SJSA1 (cell line): ENCODE results near the gene TEX48. TPM values are rescaled to one million over a fixed set of nuclear protein-coding genes. Genes with fewer than 3 reads are reported as not detected.

Source experiments
- DNase-seq, 2 experiments: peaks; one replicate each; pipeline ENCODE4 v3.0.0-alpha.2; 2015 to 2020; ENCODE audit warnings: low spot score in 2 of 2, low read depth in 1 of 2
- H3K27ac ChIP-seq: fragments of 250-450 bp; sonication (Bioruptor Pico); 2 replicates; pipeline ENCODE4 v1.5.1; 2020; ENCODE audit warnings: mild to moderate bottlenecking, moderate library complexity
- H3K27me3 ChIP-seq: fragments of 250-450 bp; sonication (Bioruptor Pico); replicated peaks from 2 replicates; pipeline ENCODE4 v1.5.1; 2020; ENCODE audit warnings: mild to moderate bottlenecking, moderate library complexity
- H3K36me3 ChIP-seq: fragments of 250-450 bp; sonication (Bioruptor Pico); 2 replicates; pipeline ENCODE4 v1.5.1; 2020; ENCODE audit warnings: mild to moderate bottlenecking
- H3K4me1 ChIP-seq: fragments of 250-450 bp; sonication (Bioruptor Pico); replicated peaks from 2 replicates; pipeline ENCODE4 v1.6.1; 2021; ENCODE audit warnings: mild to moderate bottlenecking
- H3K4me3 ChIP-seq: fragments of 250-450 bp; sonication (Bioruptor Pico); 2 replicates; pipeline ENCODE4 v1.5.1; 2020; ENCODE audit warnings: mild to moderate bottlenecking
- H3K9me3 ChIP-seq: fragments of 250-450 bp; sonication (Bioruptor Pico); replicated peaks from 2 replicates; pipeline ENCODE4 v1.5.1; 2020; ENCODE audit warnings: mild to moderate bottlenecking
- total RNA-seq: library from RNA; depleted of rRNA; stranded (reverse); fragments of >200 nt; shearing (Covaris generic); gene quantifications from 2 replicates; pipeline ENCODE4 v1.2.3, GENCODE V29; 2014

The TEX48 gene
- total RNA-seq, 1 experiment from 2014 or later = not detected

DNA sequence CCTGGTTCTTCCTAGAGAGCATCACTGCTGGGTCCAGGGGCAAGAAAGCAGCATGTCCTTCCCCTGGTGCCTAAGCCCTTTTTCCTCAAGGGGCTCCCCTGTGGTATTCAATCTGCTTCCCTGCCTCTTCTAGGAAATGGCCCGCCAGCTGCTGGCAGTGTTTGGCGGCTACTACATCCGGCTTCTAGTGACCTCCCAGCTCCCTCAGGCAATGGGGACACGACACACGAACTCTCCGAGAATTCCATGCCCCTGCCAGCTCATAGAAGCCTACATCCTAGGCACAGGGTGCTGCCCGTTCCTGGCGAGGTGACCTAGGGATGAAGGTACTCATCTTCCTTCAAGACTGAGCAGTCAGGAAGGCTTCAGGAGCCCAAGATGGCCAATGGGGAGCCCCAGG, 39.0 kb downstream of the TEX48 start:
- no peak overlapping the region for H3K27ac ChIP-seq
- no peaks in the 10 kb centered on the region for H3K27me3 ChIP-seq
- H3K36me3 ChIP-seq = 0 out of 2 replicates have a peak, but pooled peaks cover 8% of the 10 kb centered on the region
- no peaks in the 10 kb centered on the region for H3K9me3 ChIP-seq
- H3K4me1 ChIP-seq = no peaks in the 10 kb centered on the region
- DNase-seq = no peak
- H3K4me3 ChIP-seq = no peak overlapping the region

DNA sequence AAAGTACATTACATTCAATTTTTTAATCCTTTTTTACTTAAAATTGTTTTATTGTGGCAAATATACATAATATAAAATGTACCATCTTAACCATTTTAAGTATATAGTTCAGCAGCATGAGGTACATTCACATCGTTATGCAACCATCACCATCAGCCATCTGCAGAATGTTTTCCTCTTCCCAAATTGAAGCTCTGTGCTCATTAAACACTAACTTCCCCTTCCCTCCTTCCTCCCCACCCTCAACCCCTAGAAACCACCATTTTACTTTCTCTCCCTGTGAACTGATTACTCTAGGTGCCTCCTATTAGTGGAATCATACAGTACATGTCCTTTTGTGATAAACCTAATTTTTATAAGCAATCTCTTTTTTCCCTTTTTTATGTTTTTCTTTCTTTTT, 40.0 kb downstream of the TEX48 start:
- H3K9me3 ChIP-seq = no peaks in the 10 kb centered on the region
- H3K36me3 ChIP-seq = 0 out of 2 replicates have a peak, but pooled peaks cover 8% of the 10 kb centered on the region
- H3K4me1 ChIP-seq = no peaks in the 10 kb centered on the region
- H3K4me3 ChIP-seq = no peak overlapping the region
- DNase-seq = no peak
- no peaks in the 10 kb centered on the region for H3K27me3 ChIP-seq
- H3K27ac ChIP-seq = no peak overlapping the region

DNA sequence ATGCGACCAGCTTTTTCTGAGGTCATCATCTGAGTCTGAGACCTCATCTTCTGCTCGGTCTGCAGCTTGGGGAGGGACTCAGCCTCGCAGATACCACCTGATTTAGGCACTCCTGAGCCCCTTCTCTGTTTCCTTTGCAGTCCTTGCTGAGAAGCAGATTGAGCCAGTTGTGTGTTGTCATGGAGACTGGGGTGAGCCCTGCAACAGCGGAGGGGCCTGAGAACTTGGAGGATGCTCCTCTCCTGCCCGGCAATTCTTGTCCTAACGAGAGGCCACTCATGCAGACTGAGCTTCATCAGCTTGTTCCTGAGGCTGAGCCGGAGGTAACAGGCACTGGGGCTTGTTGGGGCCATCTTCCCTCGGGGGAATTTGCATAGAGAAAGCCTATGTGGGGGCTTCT, 43.6 kb downstream of the TEX48 start:
- H3K36me3 ChIP-seq = 0 out of 2 replicates have a peak, but pooled peaks cover 2% of the 10 kb centered on the region
- DNase-seq = no peak
- no peak overlapping the region for H3K4me3 ChIP-seq
- H3K27me3 ChIP-seq = no peaks in the 10 kb centered on the region
- H3K9me3 ChIP-seq = no peaks in the 10 kb centered on the region
- H3K4me1 ChIP-seq = no peaks in the 10 kb centered on the region
- no peak overlapping the region for H3K27ac ChIP-seq

DNA sequence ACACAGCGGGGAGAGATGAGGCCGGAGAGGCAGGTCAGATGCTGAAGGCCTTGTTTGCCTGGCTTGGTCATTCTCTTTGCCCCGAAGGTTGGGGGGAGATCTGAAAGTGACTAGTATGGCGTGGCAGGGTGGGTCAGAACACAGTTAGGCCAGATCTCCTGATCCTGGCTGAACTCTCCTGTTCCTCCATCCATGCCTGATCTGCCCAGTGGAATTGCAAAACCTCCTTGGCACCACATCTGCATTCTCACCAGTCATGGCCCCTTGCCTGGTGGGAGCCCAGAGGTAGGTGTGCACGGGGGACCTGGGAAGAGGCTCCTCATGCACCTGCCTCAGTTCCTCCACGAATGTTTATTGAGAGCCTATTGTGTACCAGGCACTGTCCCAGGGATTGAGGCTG, 47.6 kb downstream of the TEX48 start:
- DNase-seq = no peak
- H3K9me3 ChIP-seq = no peaks in the 10 kb centered on the region
- H3K36me3 ChIP-seq = no peaks in the 10 kb centered on the region
- H3K27me3 ChIP-seq = no peaks in the 10 kb centered on the region
- H3K4me1 ChIP-seq = no peaks in the 10 kb centered on the region
- no peak overlapping the region for H3K27ac ChIP-seq
- no peak overlapping the region for H3K4me3 ChIP-seq

DNA sequence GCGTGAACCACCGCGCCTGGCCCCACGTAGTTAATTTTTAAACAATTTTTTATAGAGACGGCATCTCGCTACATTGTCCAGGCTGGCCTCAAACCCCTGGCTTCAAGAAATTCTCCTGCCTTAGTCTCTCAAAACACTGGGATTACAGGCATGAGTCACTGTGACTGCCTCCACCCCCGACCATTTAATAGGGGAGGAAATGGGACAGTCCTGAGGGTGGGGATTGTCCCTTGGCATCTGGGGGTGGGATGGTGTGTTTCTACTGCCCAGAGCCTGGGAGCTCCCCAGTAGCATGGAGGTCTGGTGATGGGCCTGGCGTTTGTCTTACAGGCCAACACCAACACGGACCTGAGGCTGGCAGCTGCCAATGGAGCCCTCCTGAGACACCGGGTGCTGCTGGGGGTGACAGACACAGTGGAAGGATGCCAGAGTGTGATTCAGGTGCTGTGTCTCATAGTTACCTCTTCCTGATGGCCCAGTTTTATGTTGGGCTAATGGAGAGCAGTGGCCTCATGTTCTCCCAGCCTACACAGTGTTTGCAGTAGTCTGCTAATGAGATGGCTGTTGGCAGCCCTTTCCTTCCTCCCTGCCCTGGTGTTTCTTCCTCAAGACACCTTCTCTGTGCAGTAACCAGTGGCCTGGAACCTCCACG, 48.4 kb downstream of the TEX48 start:
- no peaks in the 10 kb centered on the region for H3K9me3 ChIP-seq
- H3K4me1 ChIP-seq = no peaks in the 10 kb centered on the region
- H3K36me3 ChIP-seq = no peaks in the 10 kb centered on the region
- no peak overlapping the region for H3K27ac ChIP-seq
- DNase-seq = no peak
- H3K4me3 ChIP-seq = no peak overlapping the region
- no peaks in the 10 kb centered on the region for H3K27me3 ChIP-seq

DNA sequence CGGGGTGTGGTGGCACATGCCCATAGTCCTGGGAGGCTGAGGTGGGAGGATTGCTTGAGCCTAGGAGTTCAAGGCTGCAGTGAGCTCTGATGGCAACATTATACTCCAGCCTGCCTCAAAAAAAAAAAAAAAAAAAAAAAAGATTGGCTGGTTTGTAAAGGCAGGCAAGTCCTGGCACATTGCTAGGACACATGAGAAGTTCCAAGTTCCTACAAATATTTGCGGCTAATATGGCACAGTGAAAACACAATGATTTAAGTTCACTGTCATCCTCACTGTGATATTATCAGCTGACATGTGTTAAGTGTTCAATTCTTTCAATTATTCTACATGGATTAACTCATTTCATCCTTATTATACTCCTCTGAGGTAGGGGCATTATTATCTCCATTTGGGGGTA, 50.8 kb downstream of the TEX48 start:
- DNase-seq = no peak
- H3K4me1 ChIP-seq = no peaks in the 10 kb centered on the region
- no peak overlapping the region for H3K4me3 ChIP-seq
- H3K9me3 ChIP-seq = no peaks in the 10 kb centered on the region
- H3K27me3 ChIP-seq = no peaks in the 10 kb centered on the region
- H3K36me3 ChIP-seq = no peaks in the 10 kb centered on the region
- no peak overlapping the region for H3K27ac ChIP-seq

DNA sequence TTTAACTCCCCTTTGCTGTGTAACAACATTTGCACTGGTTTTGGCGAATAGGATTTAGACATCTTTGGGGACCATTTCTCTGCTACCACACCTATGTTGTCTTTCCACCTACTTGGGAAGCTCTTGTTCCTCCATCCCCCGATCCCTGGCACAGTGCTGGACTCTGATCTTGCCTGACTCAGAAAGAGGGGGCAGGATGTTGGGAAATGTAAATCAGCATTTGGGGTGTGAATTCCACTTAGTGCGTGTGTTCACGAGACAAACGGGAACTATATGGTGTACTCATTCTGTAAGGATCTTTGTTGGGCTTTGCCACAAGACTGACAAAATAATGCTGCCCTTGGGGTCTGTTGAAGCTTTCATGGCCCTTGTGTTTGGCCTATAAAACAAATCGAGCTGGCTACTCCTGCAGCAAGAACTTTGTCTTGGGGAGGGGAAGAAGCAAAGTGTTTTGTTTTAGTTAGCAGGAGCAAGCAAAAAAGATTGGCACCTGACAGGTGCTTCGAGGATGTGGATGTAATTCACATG, 52.4 kb downstream of the TEX48 start:
- H3K4me1 ChIP-seq = no peaks in the 10 kb centered on the region
- H3K36me3 ChIP-seq = no peaks in the 10 kb centered on the region
- H3K9me3 ChIP-seq = no peaks in the 10 kb centered on the region
- H3K27me3 ChIP-seq = no peaks in the 10 kb centered on the region
- no peak overlapping the region for H3K4me3 ChIP-seq
- no peak for DNase-seq
- no peak overlapping the region for H3K27ac ChIP-seq

DNA sequence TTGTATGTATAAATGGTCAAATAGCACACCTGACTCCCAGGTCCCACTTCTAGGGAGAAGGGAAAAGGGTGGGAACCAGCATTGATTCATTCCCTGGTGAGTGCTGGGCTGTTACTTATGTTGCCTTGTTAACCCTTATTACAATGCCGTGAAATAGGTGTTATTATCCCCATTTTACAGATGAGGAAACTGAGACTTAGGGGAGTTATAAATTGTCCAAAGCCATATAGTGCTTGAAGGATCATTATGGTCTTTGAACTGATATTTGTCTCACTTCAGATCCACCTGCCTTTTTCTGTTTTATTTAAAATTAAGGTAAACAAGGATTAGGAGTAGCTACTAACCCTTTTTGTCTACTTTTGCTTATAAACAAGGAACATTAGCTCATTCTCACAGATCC, 54.4 kb downstream of the TEX48 start:
- peaks cover 1% of the 10 kb centered on the region for H3K4me1 ChIP-seq
- H3K9me3 ChIP-seq = no peaks in the 10 kb centered on the region
- H3K27ac ChIP-seq = no peak overlapping the region
- H3K27me3 ChIP-seq = no peaks in the 10 kb centered on the region
- no peaks in the 10 kb centered on the region for H3K36me3 ChIP-seq
- no peak for DNase-seq
- no peak overlapping the region for H3K4me3 ChIP-seq

DNA sequence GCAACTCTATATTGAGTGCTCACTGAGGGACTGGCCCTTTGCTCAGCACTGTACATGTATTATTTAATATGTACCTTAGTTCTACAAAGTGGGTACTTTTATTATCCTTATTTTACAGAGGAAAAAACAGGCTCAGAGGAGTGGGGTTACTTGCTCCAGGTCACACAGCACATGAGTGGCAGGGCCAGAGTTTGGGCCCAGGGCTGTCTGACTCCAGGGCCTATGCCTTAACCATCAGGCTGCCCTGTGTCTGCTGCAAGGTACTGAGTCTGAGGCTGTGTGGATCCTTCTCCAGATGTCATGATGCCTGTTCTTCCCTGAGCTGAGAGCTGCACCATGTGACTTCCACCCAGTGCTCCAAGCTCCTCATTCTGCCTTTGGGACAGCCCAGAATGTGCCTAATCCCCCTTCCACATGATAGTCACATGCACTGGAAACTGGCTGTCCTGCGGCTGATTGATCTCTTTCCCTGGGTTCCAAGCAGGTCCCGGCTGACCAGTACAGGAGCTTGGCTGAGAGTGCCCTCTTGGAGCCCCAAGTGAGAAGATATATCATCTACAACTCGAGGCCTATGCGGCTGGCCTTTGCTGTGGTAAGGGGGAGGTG, 55.5 kb downstream of the TEX48 start:
- peaks cover 12% of the 10 kb centered on the region for H3K4me1 ChIP-seq
- H3K9me3 ChIP-seq = no peaks in the 10 kb centered on the region
- no peak overlapping the region for H3K4me3 ChIP-seq
- DNase-seq = no peak
- H3K36me3 ChIP-seq = no peaks in the 10 kb centered on the region
- no peak overlapping the region for H3K27ac ChIP-seq
- H3K27me3 ChIP-seq = no peaks in the 10 kb centered on the region

DNA sequence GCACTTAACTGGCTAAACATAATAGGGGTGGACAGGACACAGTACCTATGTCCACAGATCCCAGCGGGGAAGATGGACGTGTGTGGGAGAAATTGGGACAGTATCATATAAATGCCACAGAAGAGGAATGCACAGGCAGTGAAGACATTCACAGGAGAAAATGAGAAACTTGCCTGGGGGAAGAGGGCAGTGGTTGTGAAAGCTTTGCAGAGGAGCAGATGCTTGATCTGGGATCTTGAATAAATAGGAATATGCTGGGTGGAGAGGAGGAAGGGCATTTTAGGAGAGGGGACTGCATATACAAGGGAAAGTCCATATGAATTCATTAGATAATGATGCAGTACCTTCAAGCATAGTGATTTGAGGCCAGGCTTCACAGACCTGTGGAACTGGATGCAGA, 57.3 kb downstream of the TEX48 start:
- Histone ChIP-seq H3K27ac (no peak overlapping the region), H3K4me3 (no peak overlapping the region), H3K36me3 (no peaks in the 10 kb centered on the region), H3K9me3 (no peaks in the 10 kb centered on the region), H3K4me1 (peaks cover 12% of the 10 kb centered on the region), H3K27me3 (no peaks in the 10 kb centered on the region)
- DNase-seq = no peak

DNA sequence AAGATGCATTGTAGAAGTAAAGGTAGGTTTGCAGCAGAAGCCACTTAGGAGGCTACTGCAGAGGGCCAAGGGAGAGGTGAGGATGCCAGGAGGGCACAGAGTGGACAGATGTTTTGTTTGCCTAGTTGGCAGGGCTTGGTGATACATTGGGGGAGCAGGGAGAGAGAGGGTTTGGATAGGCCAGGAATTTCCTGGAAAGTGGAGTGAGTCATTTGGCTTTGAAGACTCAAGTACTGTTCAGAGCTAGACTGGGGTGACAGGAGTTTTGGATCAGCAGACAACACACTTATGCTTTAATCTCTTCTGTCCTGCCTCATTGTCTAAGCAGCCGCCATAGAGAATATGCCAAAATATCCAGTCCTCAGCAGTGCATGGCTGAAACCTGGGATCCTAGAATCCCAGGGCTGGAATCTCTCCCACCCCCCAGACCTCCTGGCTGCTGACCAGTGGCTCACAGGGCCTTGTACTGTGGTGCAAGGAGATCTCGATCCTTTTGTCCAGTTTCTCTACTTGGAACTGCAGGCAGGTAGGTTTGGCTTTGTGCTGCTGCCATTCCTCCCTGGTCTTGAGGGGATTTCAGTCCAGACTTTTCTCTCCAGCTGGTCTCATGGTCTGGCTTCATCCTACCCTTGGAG, 59.9 kb downstream of the TEX48 start:
- no peak overlapping the region for H3K27ac ChIP-seq
- H3K36me3 ChIP-seq = no peaks in the 10 kb centered on the region
- H3K27me3 ChIP-seq = no peaks in the 10 kb centered on the region
- no peak overlapping the region for H3K4me3 ChIP-seq
- peak; percentile 37 to 50 for DNase-seq
- no peaks in the 10 kb centered on the region for H3K9me3 ChIP-seq
- H3K4me1 ChIP-seq = peaks cover 12% of the 10 kb centered on the region

DNA sequence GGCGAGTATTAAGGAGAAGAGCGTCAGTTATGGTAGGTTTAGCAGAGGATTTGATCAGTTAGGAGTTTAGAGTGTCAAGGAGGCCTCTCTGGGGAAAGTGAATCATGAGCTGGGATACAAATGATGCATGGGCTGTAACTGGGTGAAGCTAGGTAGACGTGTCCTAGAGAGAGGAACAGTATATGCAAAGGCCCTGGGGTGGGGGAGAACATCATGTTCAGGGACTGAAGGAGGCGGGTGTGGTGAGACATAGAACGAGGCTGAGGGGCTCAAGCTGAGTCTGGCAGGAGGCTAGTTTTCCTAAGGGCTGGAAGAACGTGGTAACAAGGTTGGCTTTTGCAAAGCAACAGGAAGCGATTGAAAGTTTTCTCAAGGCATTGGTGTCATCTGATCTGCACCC, 60.4 kb downstream of the TEX48 start:
- Histone ChIP-seq H3K9me3 (no peaks in the 10 kb centered on the region), H3K27me3 (no peaks in the 10 kb centered on the region), H3K4me3 (no peak overlapping the region), H3K27ac (no peak overlapping the region), H3K36me3 (no peaks in the 10 kb centered on the region), H3K4me1 (peaks cover 12% of the 10 kb centered on the region)
- DNase-seq = no peak

DNA sequence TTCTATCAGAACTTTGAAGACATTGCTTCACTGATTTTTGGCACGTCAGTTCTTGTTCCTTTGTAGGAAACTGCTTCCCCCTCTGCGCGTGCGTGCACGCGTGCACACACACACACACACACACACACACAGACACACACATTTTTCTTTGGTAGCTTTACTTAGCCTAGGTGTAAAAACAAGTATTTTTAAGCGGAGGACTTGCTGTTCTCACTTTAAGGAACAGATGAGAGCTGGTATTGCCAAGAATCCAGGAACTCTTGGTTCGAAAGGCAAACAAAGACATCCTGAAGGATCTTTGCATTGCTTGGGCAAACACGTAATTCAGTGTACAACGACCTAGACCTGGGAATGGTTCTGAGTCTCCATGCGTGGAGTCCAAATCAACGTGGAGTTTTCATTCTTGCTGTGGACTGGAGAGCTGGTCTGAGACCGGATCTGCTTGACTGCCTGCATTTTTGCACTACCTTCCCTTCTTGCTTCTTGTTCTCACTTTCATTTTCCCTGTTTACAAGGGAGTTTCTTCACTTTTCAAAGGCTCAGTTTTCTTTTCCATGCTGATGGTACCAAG, 62.7 kb downstream of the TEX48 start:
- H3K36me3 ChIP-seq = no peaks in the 10 kb centered on the region
- H3K27ac ChIP-seq = no peak overlapping the region
- peaks cover 12% of the 10 kb centered on the region for H3K4me1 ChIP-seq
- H3K9me3 ChIP-seq = no peaks in the 10 kb centered on the region
- DNase-seq = no peak
- H3K27me3 ChIP-seq = no peaks in the 10 kb centered on the region
- H3K4me3 ChIP-seq = no peak overlapping the region
